H7 (cell line): ENCODE measurements around the gene GPC3. TPM values are rescaled to one million over a fixed set of nuclear protein-coding genes. Genes with fewer than 3 reads are reported as not detected.

Source experiments
- DNase-seq: peaks from one replicate; pipeline ENCODE4 v3.0.0; 2012
- H3K27me3 ChIP-seq: 2 replicates; pipeline ENCODE4 v1.6.0; 2011; ENCODE audit warnings: mild to moderate bottlenecking, low read length; ENCODE audit not compliant: control insufficient read depth, insufficient read depth
- H3K36me3 ChIP-seq: replicated peaks from 2 replicates; pipeline ENCODE4 v1.5.1; 2011; ENCODE audit warnings: low read length; ENCODE audit not compliant: control insufficient read depth, insufficient read depth
- H3K4me3 ChIP-seq: 2 replicates; pipeline ENCODE4 v1.5.1; 2011; ENCODE audit warnings: low read depth, mild to moderate bottlenecking, control low read depth, low read length, moderate library complexity; ENCODE audit not compliant: insufficient read depth
- total RNA-seq: library from RNA; depleted of rRNA; stranded (reverse); fragments of >200 nt; shearing (Covaris generic); gene quantifications from 2 replicates; pipeline ENCODE4 v1.2.3, GENCODE V29; 2014

GPC3 gene
- total RNA-seq, 1 experiment from 2014 or later = 81.0 TPM

DNA sequence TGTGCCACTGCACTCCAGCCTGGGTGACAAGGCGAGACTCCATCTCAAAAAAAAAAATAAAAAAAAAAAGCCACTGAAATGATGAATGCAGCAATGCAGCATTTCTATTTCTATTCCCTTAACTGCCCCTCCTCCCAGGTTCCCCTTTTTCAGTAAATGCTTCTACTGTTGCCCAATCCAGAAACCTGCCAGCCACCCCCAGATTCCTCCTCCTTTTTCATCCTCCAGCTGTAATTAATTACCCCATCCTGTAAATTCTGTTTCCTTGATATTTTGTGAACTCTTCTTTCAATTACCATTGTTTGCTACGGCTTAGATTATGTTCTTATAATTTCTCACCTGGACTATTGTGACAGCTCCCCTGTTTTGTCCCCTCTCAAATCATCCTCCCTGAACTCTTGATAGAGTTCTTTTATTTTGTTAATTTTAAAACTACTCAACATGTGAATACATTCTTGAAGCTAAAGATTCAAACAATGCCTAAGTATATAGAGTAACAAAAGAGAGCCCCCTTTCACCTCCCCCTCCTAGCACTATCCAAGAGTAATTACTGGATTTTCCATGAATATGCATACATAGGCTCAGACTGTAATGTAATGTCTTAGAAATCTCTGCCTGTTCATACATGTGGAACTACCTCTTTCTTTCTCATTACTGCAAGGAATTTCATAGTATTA is 429.5 kb downstream of the GPC3 start:
- Histone ChIP-seq H3K27me3 (no peaks in the 10 kb centered on the region), H3K36me3 (no peaks in the 10 kb centered on the region), H3K4me3 (no peak overlapping the region)
- peak; percentile 60 for DNase-seq

DNA sequence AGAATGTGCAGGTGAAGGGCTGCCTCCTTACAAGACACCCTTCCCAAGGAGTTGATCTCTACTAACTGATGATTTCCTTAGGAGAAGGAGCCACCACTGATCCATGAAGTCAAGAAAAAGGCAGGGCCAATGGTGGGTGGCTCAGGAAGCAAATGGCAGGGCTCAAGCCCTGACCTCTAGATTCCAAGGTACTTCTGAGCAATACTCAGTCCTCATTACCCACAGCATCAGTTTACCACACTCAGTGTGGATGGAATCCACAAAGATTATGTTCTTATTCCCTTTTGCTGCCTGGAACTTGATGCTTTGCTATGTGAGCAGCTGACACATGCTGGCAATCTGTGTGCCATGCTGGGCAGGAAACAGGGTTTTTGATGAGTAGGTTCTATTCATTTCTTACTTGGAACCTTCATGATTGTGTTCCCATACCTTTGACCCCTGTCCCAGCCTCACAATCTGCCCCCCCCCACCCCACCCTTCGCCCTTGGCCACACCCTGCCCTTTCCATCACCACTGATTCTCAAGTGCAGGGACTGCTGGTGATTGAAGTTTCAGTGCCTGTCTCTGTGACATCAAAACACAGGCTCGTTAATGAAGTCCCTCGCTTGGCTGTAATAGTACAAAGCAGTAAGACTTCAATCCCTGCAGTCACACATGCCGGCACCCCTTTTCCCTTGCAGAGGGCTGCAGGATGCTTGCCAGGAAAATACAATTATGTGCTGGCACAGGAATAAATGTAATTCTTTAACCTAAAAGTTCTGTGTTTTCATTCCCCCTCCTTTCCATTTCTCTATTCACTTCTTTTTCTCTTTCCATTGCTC is 434.5 kb downstream of the GPC3 start:
- Histone ChIP-seq H3K4me3 (no peak overlapping the region), H3K36me3 (no peaks in the 10 kb centered on the region), H3K27me3 (no peaks in the 10 kb centered on the region)
- DNase-seq = no peak

DNA sequence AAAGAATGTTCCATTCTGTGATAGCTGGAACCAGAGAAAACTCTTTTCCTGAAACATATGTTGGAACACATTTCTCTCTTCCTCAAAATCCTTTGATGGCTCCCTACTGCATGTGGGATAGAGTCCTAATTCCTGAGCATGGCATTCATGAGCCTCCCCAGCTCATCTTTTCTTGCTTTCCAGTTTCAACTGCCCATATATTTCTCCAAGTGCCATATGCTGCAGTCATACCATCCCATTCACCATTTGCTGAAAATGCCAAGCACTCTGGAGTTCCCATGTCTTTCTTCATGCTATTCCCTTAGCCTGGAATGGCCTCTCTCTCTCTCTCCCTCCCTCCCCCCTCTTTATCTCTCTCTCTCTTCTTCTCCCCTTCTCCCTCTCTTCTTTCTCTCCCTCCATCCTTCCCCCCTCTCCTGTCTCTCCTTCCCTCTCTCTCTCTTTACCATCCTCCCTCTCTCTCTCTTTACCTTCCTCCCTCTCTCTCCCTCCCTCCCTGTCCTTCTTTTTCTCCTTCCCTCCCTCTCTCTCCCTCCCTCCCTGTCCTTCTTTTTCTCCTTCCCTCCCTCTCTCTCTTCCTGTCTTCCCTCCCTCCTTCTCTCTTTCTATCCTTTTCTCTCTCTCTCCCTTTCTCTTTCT is 436.0 kb downstream of the GPC3 start:
- H3K27me3 ChIP-seq = no peaks in the 10 kb centered on the region
- DNase-seq = no peak
- no peaks in the 10 kb centered on the region for H3K36me3 ChIP-seq
- no peak overlapping the region for H3K4me3 ChIP-seq

DNA sequence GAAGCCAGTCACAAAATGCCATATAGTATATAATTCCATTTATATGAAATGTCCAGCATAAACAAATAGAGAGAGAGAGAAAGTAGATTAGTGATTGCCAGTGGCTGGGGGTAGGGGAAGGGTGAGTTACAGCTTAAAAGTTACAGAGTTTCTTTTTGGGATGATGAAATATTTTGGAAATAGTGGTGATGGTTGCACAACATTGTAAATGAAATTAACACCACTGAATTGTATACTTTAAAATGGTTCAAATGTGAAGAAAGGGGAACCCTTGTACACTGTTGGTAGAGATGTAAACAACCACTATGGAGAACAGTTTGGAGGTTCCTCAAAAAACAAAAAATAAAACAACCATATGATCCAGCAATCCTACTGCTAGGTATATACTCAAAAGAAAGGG is 439.0 kb downstream of the GPC3 start:
- no peaks in the 10 kb centered on the region for H3K27me3 ChIP-seq
- H3K4me3 ChIP-seq = no peak overlapping the region
- no peak for DNase-seq
- no peaks in the 10 kb centered on the region for H3K36me3 ChIP-seq

DNA sequence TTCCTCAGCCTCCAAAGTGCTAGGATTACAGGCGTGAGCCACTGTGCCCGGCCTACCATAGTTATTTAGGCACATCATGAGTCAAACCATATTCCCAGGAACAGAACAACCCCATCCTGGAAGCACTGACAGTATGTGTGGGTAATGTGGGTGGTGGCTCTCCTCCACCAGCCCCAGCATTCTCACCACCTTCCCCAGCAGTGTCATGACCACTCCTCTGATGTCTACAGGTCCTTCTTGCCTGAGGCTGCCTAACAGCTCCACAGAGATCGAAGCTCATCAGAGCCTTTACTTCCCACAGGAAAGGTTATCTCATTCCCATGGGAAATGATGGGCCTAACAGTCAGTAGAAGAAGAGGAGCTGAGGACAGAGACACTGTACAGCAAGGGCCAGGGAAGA is 440.6 kb downstream of the GPC3 start:
- no peak for DNase-seq
- Histone ChIP-seq H3K27me3 (no peaks in the 10 kb centered on the region), H3K36me3 (no peaks in the 10 kb centered on the region), H3K4me3 (no peak overlapping the region)

DNA sequence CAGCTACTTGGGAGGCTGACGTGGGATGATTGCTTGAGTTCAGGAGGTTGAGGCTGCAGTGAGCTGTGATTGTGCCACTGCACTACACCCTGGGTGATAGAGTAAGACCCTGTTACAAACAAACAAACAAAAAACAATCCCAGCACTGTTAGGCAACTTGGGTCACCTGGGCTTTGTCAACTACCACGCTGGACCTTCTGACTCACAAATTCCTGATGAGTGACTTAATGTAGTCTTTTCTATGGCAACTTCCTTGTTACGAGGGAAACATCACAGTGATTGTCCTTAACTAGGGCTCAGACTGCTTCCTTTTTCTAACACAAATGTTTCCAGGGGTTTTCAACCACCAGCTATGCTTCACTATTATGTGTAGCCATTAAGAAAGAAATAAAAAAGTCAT is 441.3 kb downstream of the GPC3 start:
- Histone ChIP-seq H3K36me3 (no peaks in the 10 kb centered on the region), H3K27me3 (no peaks in the 10 kb centered on the region), H3K4me3 (no peak overlapping the region)
- no peak for DNase-seq

DNA sequence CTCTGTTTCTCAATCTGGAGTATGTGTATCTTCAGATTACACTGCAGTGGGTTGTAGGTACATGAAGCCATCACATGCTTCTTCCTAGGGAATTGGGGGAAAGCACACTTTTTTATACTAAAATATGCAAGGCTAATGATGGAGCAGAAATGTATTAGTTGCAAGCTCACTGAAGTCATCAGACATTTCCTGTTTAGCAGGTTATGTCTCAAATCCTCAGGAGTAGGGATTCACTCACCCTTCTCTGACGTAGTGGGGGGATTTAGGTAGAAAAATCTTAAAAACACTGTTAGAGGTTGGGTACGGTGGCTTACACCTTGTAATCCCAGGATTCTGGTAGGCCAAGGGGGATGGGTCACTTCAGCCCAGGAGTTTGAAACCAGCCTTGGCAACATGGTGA is 441.7 kb downstream of the GPC3 start:
- H3K4me3 ChIP-seq = no peak overlapping the region
- no peaks in the 10 kb centered on the region for H3K27me3 ChIP-seq
- H3K36me3 ChIP-seq = no peaks in the 10 kb centered on the region
- no peak for DNase-seq

DNA sequence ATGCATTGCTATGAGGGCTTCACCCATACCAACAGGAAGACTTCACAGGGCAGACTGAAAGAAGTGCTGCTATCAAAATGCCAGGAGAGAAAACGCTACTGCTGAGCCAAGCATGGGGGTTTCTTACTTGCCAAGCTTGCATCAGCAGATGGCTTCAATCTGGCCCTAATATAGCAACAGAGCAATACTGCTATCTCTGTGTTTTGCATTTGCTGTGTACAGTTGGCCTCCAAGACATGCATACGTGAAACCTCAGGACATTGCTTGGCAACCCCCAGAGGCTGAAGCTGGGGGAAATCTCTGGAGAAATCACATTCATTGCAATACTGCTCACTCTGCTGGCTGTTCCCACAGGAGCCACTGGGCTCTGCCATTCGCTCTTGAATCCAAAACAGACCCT is 442.9 kb downstream of the GPC3 start:
- DNase-seq = no peak

DNA sequence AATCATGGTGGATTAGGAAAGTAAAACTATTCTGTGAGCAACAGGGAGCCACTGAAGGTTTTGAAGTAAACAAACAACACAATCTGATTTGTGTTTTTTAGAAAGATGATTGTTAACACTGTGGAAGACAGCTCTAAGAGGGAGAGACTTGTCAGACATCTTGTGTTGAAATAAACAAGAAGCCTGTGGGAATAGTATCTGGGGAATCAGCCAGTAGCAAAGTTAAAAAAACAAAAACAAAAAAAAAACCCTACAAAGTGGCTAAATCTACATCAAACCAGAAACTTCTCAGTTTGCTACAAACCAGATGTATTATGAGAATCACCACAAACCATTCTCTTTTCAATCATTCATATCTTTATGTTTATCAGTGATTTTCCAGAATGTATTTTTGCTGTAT is 444.4 kb downstream of the GPC3 start:
- Histone ChIP-seq H3K36me3 (no peaks in the 10 kb centered on the region), H3K4me3 (no peak overlapping the region), H3K27me3 (no peaks in the 10 kb centered on the region)
- no peak for DNase-seq

More for the DNA sequence above, 442.9 kb downstream of the GPC3 start:
- no peaks in the 10 kb centered on the region for H3K36me3 ChIP-seq
- H3K4me3 ChIP-seq = no peak overlapping the region
- H3K27me3 ChIP-seq = no peaks in the 10 kb centered on the region

DNA sequence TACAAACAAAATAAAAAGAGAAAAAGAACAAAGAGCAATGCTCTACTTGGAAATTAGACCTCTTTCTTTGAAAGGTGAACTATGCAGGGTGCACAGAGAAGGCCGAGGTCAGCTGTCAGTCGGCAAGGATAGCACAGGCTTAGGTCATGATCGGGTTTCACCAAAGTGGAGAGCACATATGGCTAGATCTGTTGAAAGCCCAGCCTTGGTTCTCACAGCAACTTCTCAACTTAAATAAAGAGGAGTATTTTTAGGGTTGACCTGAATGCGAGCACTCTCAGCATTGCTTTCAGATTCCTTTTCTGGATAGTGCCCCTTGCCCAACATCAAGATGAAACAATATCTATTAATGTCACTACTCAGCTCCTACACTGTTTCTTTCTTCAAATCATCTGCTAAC is 447.2 kb downstream of the GPC3 start:
- no peak for DNase-seq
- no peaks in the 10 kb centered on the region for H3K27me3 ChIP-seq
- H3K4me3 ChIP-seq = no peak overlapping the region
- H3K36me3 ChIP-seq = no peaks in the 10 kb centered on the region

DNA sequence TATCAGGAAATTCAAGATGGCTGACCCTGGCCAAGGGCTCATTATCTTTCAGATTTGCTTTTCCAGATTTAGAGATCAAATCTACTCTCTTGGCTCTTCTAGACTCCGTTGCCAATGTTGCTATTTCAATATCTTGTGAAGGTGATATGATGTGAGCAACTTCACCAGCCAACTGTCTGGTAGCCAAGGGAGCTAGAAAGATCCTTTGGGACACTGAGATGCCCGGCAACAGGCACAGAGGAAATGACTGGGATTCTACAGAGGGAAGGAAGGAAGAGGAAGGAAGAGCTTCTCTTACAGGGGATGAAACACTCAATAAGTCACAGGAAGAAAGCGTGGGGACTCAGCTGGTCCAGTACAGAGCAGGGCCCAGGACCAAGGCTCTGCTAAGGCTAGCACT is 448.3 kb downstream of the GPC3 start:
- no peaks in the 10 kb centered on the region for H3K36me3 ChIP-seq
- no peaks in the 10 kb centered on the region for H3K27me3 ChIP-seq
- no peak for DNase-seq
- H3K4me3 ChIP-seq = no peak overlapping the region

DNA sequence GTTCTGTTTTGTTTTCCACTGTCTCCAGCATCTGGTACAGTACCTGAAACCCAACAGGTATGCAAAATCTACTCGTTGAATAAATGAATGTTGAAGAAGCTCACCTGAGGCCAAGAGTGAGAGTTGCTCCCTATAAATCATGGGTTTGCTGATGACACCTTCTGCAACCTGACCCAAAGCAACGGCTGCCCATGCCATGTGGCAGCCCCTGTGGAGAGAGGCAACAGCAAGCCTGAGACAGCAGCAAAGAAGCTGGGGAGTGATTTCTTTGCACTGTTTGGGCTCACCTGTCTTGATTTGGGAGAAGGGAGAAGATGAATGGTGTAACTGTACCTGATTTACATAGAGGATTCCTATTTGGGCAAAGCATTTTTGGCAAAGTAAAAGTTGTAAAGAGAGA is 450.3 kb downstream of the GPC3 start:
- Histone ChIP-seq H3K36me3 (no peaks in the 10 kb centered on the region), H3K27me3 (no peaks in the 10 kb centered on the region), H3K4me3 (no peak overlapping the region)
- DNase-seq = no peak

DNA sequence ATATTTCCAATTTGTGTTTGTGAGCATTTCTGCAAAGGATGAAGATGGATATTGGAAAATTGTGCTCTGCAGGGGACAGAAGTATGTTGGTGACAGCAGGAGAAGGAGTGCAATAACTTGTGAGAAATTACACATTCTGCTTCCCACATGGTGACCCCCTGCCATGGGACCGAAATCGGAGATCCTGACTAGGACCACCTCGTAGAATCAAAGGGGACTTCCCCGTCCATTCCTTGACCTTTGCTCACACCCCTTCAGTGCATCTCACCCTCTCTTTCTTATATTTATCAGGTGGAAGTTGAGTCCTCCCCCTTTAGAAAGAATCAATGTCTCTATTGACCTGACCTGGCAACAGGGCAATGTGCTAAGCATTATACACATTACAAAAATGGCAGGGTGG is 451.2 kb downstream of the GPC3 start:
- no peak for DNase-seq
- Histone ChIP-seq H3K27me3 (no peaks in the 10 kb centered on the region), H3K36me3 (no peaks in the 10 kb centered on the region), H3K4me3 (no peak overlapping the region)

DNA sequence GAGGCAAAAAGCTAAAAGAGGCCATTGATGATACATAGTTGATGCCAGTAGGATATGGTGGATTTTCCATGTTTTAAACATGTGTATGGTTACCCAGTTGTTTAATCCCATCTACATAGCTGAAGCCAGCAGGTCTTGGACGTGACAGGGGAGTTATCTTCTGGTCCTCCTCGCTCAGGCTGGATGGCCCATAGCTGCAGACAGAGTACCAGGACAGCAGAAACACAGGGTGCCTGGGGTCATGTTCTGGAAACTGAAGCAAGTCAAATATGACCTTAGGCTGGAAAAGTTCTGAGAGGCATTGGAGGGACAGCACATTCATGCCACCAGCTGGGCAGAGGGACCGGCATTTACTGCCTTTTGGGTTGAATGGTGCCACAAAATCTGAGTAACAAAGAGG is 452.1 kb downstream of the GPC3 start:
- no peaks in the 10 kb centered on the region for H3K36me3 ChIP-seq
- DNase-seq = no peak
- H3K4me3 ChIP-seq = no peak overlapping the region
- no peaks in the 10 kb centered on the region for H3K27me3 ChIP-seq

DNA sequence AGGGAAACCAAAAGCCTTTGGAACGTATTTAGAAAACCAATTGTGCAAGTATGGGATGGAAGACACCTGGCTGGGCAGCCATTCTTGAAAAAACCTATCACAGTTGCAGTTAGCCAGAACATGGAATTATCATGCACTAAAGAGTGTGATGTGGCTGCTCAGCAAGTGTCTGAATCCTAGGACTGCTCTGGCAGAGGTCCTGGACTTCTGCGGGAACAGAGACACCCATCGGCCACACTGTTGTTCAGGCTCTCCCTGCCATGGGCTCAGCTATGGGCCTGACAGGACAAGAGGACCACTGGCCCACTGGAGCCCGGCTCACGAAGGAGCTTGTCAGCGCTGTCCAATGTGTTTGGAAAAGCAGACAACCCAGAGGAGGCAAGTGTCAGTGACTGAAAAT is 454.4 kb downstream of the GPC3 start:
- H3K36me3 ChIP-seq = no peaks in the 10 kb centered on the region
- no peaks in the 10 kb centered on the region for H3K27me3 ChIP-seq
- DNase-seq = no peak
- H3K4me3 ChIP-seq = no peak overlapping the region
